Activated B cell treated with CpG ODN at 0.5 μM for 24 hours (primary cell): ENCODE data around the gene STXBP2. TPM values are rescaled to one million over a fixed set of nuclear protein-coding genes. Genes with fewer than 3 reads are reported as not detected.

Source experiments
- ATAC-seq: fragments of 200-7000 bp; cut with Tn5 transposase; one replicate; pipeline ENCODE4 v1.10.0; 2021; ENCODE audit warnings: low read depth, mild to moderate bottlenecking, moderate library complexity
- CTCF ChIA-PET: fragments of 350-600 bp; sonication (Branson Sonifier 250); formaldehyde crosslinking; loops from one replicate; lab custom pipeline; 2021; ENCODE audit warnings: antibody characterized with exemption; lab: Charles Lee
- POLR2A ChIA-PET: fragments of 350-600 bp; sonication (Branson Sonifier 250); formaldehyde crosslinking; loops from one replicate; lab custom pipeline; 2021; ENCODE audit warnings: antibody characterized with exemption; lab: Charles Lee
- DNase-seq: peaks from one replicate; pipeline ENCODE4 v3.0.0; 2022
- H3K27ac Mint-ChIP-seq: one replicate; pipeline ENCODE4 v1.8.0; 2020; ENCODE audit warnings: mixed read lengths
- H3K27me3 Mint-ChIP-seq: one replicate; pipeline ENCODE4 v1.8.0; 2021; ENCODE audit warnings: mixed read lengths
- H3K36me3 Mint-ChIP-seq: one replicate; pipeline ENCODE4 v1.8.0; 2021; ENCODE audit warnings: low read depth, mixed read lengths
- H3K4me1 Mint-ChIP-seq: one replicate; pipeline ENCODE4 v1.8.0; 2021; ENCODE audit warnings: mixed read lengths
- H3K4me3 Mint-ChIP-seq: one replicate; pipeline ENCODE4 v1.8.0; 2020; ENCODE audit warnings: mild to moderate bottlenecking, mixed read lengths
- H3K9me3 Mint-ChIP-seq: one replicate; pipeline ENCODE4 v1.8.0; 2020; ENCODE audit warnings: mixed read lengths
- intact Hi-C: fragments of 100-400 bp; cut with micrococcal nuclease; formaldehyde crosslinking; loops from one replicate; pipeline ENCODE4 v1.15.1; 2024
- total RNA-seq: library from RNA; stranded (reverse); gene quantifications from 2 replicates; pipeline ENCODE4 v1.2.3, GENCODE V29; 2022
- TF ChIP-seq, protein P1 (sequence below): fragments of 200-600 bp; IDR thresholded peaks from one replicate; pipeline ENCODE4 v1.8.0; 2022; ENCODE audit warnings: antibody characterized with exemption, mild to moderate bottlenecking

STXBP2 gene
- total RNA-seq, 1 donor from 2014 or later, result 176 TPM

DNA sequence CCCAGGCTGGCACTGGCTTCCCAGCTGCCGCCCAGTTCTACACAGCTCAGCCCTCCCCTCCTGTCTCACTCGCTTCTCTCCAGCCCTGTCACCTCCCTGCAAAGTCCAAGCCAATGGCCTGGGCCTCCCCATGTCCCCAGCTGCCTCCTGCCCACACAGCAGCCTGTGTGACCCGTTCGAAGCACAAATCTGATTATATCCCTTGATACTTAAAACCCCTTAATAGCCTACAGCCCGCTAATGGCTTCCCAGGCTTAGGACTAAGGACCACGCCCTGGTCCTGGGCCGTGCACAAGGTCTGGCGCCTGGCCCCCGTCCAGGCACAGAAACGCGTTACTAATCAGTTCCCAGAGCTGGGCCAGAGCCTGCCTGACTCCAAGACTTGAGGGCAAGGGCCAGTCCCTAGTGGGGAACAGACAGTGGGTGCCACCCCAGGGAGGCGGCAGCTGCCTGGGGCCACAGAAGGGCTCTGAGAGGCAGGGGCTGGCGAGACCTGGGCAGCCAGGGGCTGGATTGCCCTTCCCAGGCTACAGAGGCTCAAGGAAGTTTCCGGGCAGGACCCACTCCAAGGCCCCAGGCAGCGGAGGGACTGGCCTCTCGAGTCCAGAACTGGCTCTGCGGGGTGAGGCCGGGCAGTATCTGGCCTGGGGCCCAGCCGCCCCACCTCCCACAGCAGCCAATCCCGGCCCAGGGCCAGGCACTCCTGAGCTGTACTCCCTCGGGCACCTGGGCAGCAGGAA lies 18.0 kb upstream of the STXBP2 start:
- ATAC-seq, result no peak
- ChIA-PET CTCF (no interaction called here), POLR2A (no interaction called here)
- no peak for DNase-seq
- H3K9me3 Mint-ChIP-seq, result no peaks in the 10 kb centered on the region
- peaks cover 55% of the 10 kb centered on the region for H3K36me3 Mint-ChIP-seq
- TF ChIP-seq, protein P1, sequence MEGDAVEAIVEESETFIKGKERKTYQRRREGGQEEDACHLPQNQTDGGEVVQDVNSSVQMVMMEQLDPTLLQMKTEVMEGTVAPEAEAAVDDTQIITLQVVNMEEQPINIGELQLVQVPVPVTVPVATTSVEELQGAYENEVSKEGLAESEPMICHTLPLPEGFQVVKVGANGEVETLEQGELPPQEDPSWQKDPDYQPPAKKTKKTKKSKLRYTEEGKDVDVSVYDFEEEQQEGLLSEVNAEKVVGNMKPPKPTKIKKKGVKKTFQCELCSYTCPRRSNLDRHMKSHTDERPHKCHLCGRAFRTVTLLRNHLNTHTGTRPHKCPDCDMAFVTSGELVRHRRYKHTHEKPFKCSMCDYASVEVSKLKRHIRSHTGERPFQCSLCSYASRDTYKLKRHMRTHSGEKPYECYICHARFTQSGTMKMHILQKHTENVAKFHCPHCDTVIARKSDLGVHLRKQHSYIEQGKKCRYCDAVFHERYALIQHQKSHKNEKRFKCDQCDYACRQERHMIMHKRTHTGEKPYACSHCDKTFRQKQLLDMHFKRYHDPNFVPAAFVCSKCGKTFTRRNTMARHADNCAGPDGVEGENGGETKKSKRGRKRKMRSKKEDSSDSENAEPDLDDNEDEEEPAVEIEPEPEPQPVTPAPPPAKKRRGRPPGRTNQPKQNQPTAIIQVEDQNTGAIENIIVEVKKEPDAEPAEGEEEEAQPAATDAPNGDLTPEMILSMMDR, result no peak
- H3K4me3 Mint-ChIP-seq, result no peak overlapping the region
- intact Hi-C loops, result no loop called here
- H3K27ac Mint-ChIP-seq, result no peak overlapping the region
- H3K27me3 Mint-ChIP-seq, result no peaks in the 10 kb centered on the region
- H3K4me1 Mint-ChIP-seq, result no peaks in the 10 kb centered on the region

DNA sequence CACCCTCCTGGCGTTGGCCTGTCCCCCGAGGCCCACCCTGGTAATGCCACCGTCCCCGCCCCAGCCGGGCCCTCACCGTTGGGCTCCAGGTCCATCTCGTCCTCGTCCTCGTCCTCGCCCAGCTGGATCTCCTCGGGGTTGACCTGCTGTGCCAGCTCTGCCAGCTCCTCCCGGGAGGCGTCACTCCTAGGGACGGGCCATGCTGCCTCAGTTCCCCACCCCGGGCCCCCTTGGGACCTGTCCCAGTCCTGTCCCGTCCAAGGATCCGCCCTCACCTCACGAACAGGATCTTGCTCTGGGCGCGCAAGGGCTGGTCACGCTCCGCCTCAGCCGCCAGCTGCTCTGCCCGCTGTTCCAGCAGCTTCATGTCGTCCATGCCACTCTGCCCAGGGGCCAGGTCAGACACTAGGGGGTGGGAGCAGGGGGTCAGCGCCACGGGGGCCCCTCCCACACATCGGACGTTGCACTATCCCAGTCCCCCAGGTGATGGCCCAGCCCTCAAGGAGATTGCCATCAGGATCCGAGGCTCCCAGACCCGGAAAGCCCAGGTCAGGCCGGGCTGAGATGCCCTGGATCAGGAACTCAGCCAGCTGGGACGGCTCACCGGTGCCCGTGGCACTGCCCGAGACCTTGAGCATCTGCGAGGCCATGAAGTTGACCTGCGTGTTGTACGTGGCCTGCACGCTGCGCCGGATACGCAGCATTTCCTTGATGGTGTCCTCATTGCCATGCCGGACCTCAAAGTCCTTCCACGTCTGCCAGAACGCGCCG lies 17.1 kb upstream of the STXBP2 start:
- H3K27me3 Mint-ChIP-seq, result no peaks in the 10 kb centered on the region
- no peaks in the 10 kb centered on the region for H3K9me3 Mint-ChIP-seq
- no peak overlapping the region for H3K4me3 Mint-ChIP-seq
- TF ChIP-seq, protein P1, result no peak
- ATAC-seq (no peak), DNase-seq (no peak)
- ChIA-PET CTCF (no interaction called here), POLR2A (no interaction called here)
- no peaks in the 10 kb centered on the region for H3K4me1 Mint-ChIP-seq
- peaks cover 61% of the 10 kb centered on the region for H3K36me3 Mint-ChIP-seq
- H3K27ac Mint-ChIP-seq, result no peak overlapping the region
- intact Hi-C loops, result no loop called here

DNA sequence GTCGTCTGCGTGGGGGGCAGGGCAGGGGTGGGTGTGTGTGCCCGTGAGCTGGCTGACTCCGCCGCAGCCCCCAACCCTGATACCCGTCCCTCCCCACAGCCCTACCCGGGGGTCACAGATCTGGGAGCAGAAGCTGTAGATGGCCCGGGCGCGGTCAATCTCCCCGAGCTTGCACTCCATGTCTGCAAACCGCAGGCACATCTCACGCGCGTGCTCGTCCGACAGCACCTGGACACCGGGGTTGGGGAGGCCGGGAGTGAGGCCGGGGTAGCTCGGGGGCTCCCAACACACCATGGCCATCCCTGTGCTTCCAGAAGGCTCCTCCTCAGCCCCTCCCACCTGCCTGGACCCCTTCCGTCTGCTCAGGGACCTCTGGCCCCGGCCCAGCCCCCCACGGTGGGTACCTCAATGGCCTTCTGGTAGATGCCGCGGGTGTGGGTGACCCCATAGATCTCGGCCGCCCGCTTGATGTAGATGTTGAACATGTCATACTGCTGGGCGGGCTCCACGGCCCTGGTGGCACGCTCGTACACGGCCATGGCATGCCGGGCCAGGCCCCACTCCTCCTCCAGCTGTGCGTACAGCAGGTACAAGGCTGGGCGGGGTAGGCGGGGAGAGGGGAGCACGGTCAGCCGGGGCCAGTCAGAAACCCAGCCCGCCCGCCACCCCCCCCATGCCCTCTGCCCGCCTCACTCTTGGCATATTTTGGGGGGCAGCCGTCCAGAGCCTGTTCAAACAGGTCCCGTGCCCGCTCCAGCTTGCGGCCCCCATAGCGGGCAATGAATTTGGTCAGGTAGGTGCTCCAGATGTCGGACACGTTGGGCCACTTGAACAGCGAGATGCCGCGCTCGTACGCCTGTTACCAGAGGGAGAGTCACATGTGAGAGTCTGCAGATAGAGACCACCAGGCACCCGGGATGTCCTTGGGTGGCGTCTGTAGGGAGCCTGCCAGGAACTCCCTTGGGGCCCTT lies 16.2 kb upstream of the STXBP2 start:
- no peaks in the 10 kb centered on the region for H3K27me3 Mint-ChIP-seq
- DNase-seq, result no peak
- peaks cover 67% of the 10 kb centered on the region for H3K36me3 Mint-ChIP-seq
- no peak overlapping the region for H3K27ac Mint-ChIP-seq
- CTCF ChIA-PET, result no interaction called here
- no peak overlapping the region for H3K4me3 Mint-ChIP-seq
- TF ChIP-seq, protein P1, result no peak
- H3K4me1 Mint-ChIP-seq, result no peaks in the 10 kb centered on the region
- H3K9me3 Mint-ChIP-seq, result no peaks in the 10 kb centered on the region
- intact Hi-C loops, result no loop called here
- POLR2A ChIA-PET, result no interaction called here
- ATAC-seq, result no peak

DNA sequence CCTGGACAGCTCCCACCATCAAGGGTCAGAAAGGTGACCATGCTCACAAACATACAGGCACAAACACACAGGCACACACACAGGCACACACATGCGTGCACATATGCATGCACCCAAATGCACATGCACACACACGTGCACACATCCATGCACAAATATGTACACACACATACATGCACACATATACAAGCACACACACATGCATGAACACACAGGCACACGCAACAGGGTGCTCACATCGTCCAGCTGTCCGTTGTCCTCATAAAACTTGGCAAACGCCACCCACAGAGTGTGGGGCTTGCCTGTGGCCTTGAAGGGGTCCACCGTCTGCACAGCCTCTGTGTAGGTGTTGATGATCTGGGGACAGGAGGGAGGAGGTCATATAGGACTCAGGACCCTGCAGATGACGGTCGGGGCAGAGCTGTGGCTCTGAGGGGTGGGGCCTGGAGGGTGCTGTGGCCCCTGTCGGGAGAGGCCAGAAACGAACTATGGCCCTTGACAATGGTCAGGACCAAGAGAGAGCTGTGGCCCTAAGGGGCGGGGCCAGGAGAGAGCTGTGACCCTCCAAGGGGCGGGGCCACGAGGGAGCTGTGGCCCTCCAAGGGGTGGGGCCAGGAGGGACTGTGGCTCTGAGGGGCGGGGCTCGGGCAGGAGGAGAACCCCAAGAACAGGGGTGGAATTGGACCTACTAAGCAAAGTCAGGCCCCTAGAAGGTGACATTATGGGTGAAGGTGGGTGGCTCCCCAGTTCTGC lies 13.8 kb upstream of the STXBP2 start:
- Mint-ChIP-seq H3K27ac (no peak overlapping the region), H3K36me3 (peaks cover 71% of the 10 kb centered on the region), H3K4me1 (peaks cover 8% of the 10 kb centered on the region), H3K27me3 (no peaks in the 10 kb centered on the region), H3K9me3 (no peaks in the 10 kb centered on the region), H3K4me3 (no peak overlapping the region)
- no peak for ATAC-seq
- intact Hi-C loops, result no loop called here
- no peak for DNase-seq
- TF ChIP-seq, protein P1, result no peak
- POLR2A ChIA-PET, result interaction anchor here (0.8 kb wide), 1 partner anchor 14 kb away, joined by 5 read pairs; no protein-coding TSS in a partner anchor
- CTCF ChIA-PET, result no interaction called here
